GM18909 (cell line): Measurements from ENCODE around the gene HTR3E.
"Not testable (repeated sequence)": the region's sequence is repeated elsewhere in the genome, so short reads cannot be mapped to it uniquely, and the experiment has no call there.

ENCODE experiments used
- ATAC-seq: cut with Tn5 transposase; IDR thresholded peaks from one replicate; pipeline ENCODE4 v1.9.1; 2021; ENCODE audit warnings: mild to moderate bottlenecking; ENCODE audit not compliant: unreplicated experiment, poor library complexity

Gene HTR3E

GRCh38 chr3:184099806-184100686 is 3.2 kb downstream of the HTR3E start:
- no peak for ATAC-seq

- ATAC-seq = no peak
Observed at GRCh38 chr3:184110316-184110725, 13.5 kb downstream of the HTR3E start.

- no peak for ATAC-seq
Observed at GRCh38 chr3:184116017-184116416, 19.2 kb downstream of the HTR3E start.

GRCh38 chr3:184117636-184118035 is 20.8 kb downstream of the HTR3E start:
- ATAC-seq = no peak

- ATAC-seq = not testable (repeated sequence)
Observed at GRCh38 chr3:184121031-184121430, 24.2 kb downstream of the HTR3E start.

GRCh38 chr3:184126006-184126405 is 29.1 kb downstream of the HTR3E start:
- ATAC-seq = no peak

- ATAC-seq = no peak
Observed at GRCh38 chr3:184129012-184129411, 32.1 kb downstream of the HTR3E start.

- no peak for ATAC-seq
Observed at GRCh38 chr3:184132945-184133344, 36.1 kb downstream of the HTR3E start.

GRCh38 chr3:184133840-184134745 is 37.2 kb downstream of the HTR3E start:
- ATAC-seq = peak; percentile 34

GRCh38 chr3:184134746-184135148 is 37.9 kb downstream of the HTR3E start:
- ATAC-seq = peak; percentile 14

- ATAC-seq = peak; percentile 92
Observed at GRCh38 chr3:184135149-184135910, 38.5 kb downstream of the HTR3E start, which contains the start of gene EIF2B5. TSS of gene EIF2B5 (plus strand) at chr3:184135358. CDS start at chr3:184135386, 28 bp downstream.

- ATAC-seq = no peak
Observed at GRCh38 chr3:184135911-184136260, 39.0 kb downstream of the HTR3E start.

- no peak for ATAC-seq
Observed at GRCh38 chr3:184140436-184140835, 43.6 kb downstream of the HTR3E start.

GRCh38 chr3:184142199-184142598 is 45.3 kb downstream of the HTR3E start:
- no peak for ATAC-seq

- ATAC-seq = no peak
Observed at GRCh38 chr3:184143327-184143726, 46.5 kb downstream of the HTR3E start.

- no peak for ATAC-seq
Observed at GRCh38 chr3:184144505-184144904, 47.6 kb downstream of the HTR3E start.

- ATAC-seq = no peak
Observed at GRCh38 chr3:184145111-184145524, 48.3 kb downstream of the HTR3E start.

GRCh38 chr3:184145751-184146270 is 48.9 kb downstream of the HTR3E start:
- ATAC-seq = no peak

- ATAC-seq = no peak
Observed at GRCh38 chr3:184148076-184148475, 51.2 kb downstream of the HTR3E start.

- no peak for ATAC-seq
Observed at GRCh38 chr3:184149123-184149522, 52.3 kb downstream of the HTR3E start.
